Caco-2 (cell line): ENCODE measurements around the gene FAM47B. TPM values are rescaled to one million over a fixed set of nuclear protein-coding genes. Genes with fewer than 3 reads are reported as not detected.

Experiments
- Bru-seq: library from RNA; stranded (reverse); fragments of 400-500 nt; gene quantifications from one replicate; lab custom pipeline; 2021; lab: Mats Ljungman, UMichigan
- BruChase-seq, 2 experiments: library from RNA; stranded (reverse); fragments of 400-500 nt; gene quantifications; one replicate each; lab custom pipeline; 2021; lab: Mats Ljungman, UMichigan
- BruUV-seq: library from RNA; stranded (reverse); fragments of 400-500 nt; replicated peaks from 2 replicates; lab custom pipeline; 2021; lab: Mats Ljungman, UMichigan
- CTCF ChIA-PET: fragments of 300-600 bp; sonication (Branson Sonifier 250); formaldehyde crosslinking; loops from one replicate; lab custom pipeline; 2022; ENCODE audit warnings: antibody characterized with exemption; lab: Charles Lee
- POLR2A ChIA-PET: fragments of 300-600 bp; sonication (Branson Sonifier 250); formaldehyde crosslinking; loops from one replicate; lab custom pipeline; 2022; ENCODE audit warnings: antibody characterized with exemption; lab: Charles Lee
- DNase-seq, 2 experiments: peaks; one replicate each; pipeline versions ENCODE4 v3.0.0 to v3.0.0-alpha.2; 2020 to 2022
- H3K27me3 ChIP-seq: replicated peaks from 2 replicates; pipeline ENCODE4 v1.6.0; 2011; ENCODE audit warnings: low read length; ENCODE audit not compliant: control insufficient read depth, insufficient read depth
- H3K36me3 ChIP-seq: 2 replicates; pipeline ENCODE4 v1.5.1; 2011; ENCODE audit warnings: low read length; ENCODE audit not compliant: control insufficient read depth, insufficient read depth
- H3K4me1 ChIP-seq: fragments of 250-450 bp; sonication (Bioruptor Pico); 2 replicates; pipeline ENCODE4 v1.5.1; 2020; ENCODE audit warnings: mild to moderate bottlenecking
- H3K4me3 ChIP-seq: 2 replicates; pipeline ENCODE4 v1.5.1; 2011; ENCODE audit warnings: low read depth, mild to moderate bottlenecking, control low read depth, low read length
- H3K9me3 ChIP-seq: fragments of 250-450 bp; sonication (Bioruptor Pico); 2 replicates; pipeline ENCODE4 v1.5.1; 2020; ENCODE audit warnings: mild to moderate bottlenecking, moderate library complexity
- H3K27ac Mint-ChIP-seq: one replicate; pipeline ENCODE4 v1.8.0; 2022; ENCODE audit warnings: mixed read lengths; ENCODE audit not compliant: unreplicated experiment
- H3K27me3 Mint-ChIP-seq: one replicate; pipeline ENCODE4 v1.8.0; 2022; ENCODE audit warnings: mixed read lengths; ENCODE audit not compliant: insufficient read depth, unreplicated experiment
- H3K36me3 Mint-ChIP-seq: one replicate; pipeline ENCODE4 v1.8.0; 2022; ENCODE audit warnings: mild to moderate bottlenecking, mixed read lengths; ENCODE audit not compliant: insufficient read depth, unreplicated experiment
- H3K4me1 Mint-ChIP-seq: one replicate; pipeline ENCODE4 v1.8.0; 2022; ENCODE audit warnings: low read depth, mixed read lengths; ENCODE audit not compliant: unreplicated experiment
- H3K4me3 Mint-ChIP-seq: one replicate; pipeline ENCODE4 v1.8.0; 2022; ENCODE audit warnings: mild to moderate bottlenecking, moderate library complexity, mixed read lengths; ENCODE audit not compliant: unreplicated experiment
- H3K9me3 Mint-ChIP-seq: one replicate; pipeline ENCODE4 v1.8.0; 2022; ENCODE audit warnings: mixed read lengths; ENCODE audit not compliant: unreplicated experiment
- CTCF ChIP-seq, 2 experiments: fragments of 200-600 bp in 1 of 2; IDR thresholded peaks; 1 replicate in 1 of 2; 2 replicates in 1 of 2; pipeline versions ENCODE4 v1.5.1 to v1.8.0; 2011 to 2022; ENCODE audit warnings: antibody characterized with exemption in 1 of 2, control low read depth in 1 of 2, inconsistent platforms in 1 of 2, low read depth in 1 of 2, low read length in 1 of 2, mild to moderate bottlenecking in 1 of 2, moderate library complexity in 1 of 2; ENCODE audit not compliant: insufficient read depth in 1 of 2, severe bottlenecking in 1 of 2, unreplicated experiment in 1 of 2
- intact Hi-C: fragments of 100-400 bp; cut with micrococcal nuclease; formaldehyde crosslinking; loops from one replicate; pipeline ENCODE4 v1.10.0; 2022; ENCODE audit not compliant: unreplicated experiment
- long read RNA-seq: library from polyadenylated mRNA; stranded (forward); transcript quantifications from one replicate; pipeline ENCODE4 v2.0.0, GENCODE V29; 2022
- total RNA-seq: library from RNA; stranded (reverse); gene quantifications from 2 replicates; pipeline ENCODE4 v1.2.3, GENCODE V29; 2022

The FAM47B gene
- total RNA-seq (not detected in 2 replicates), Bru-seq, nascent RNA (not detected), BruChase-seq, experiment 1, labeled RNA remaining after a 2-hour chase (not detected), BruChase-seq, experiment 2, labeled RNA remaining after a 6-hour chase (not detected)
- long read RNA-seq = 0 reads

- BruUV-seq = no TSS peak
- no peaks in the 10 kb centered on the region for H3K9me3 Mint-ChIP-seq
- no peak within 1 kb of the TSS for H3K27ac Mint-ChIP-seq
- H3K4me1 Mint-ChIP-seq = no peaks in the 10 kb centered on the region
- H3K4me3 ChIP-seq = no peak within 1 kb of the TSS
- DNase-seq = no peak
- no peaks in the 10 kb centered on the region for H3K4me1 ChIP-seq
- no peaks in the 10 kb centered on the region for H3K27me3 ChIP-seq
- H3K9me3 ChIP-seq = no peaks in the 10 kb centered on the region
- intact Hi-C loops = no loop called here
- POLR2A ChIA-PET = no interaction called here
- CTCF ChIA-PET = no interaction called here
- H3K27me3 Mint-ChIP-seq = no peaks in the 10 kb centered on the region
- H3K36me3 Mint-ChIP-seq = no peaks in the 10 kb centered on the region
- TF ChIP-seq CTCF (IDR thresholded peaks at IDR 0.05; ENCODE audit: insufficient read depth in 1 of 2, low read depth in 1 of 2, low read length in 1 of 2, severe bottlenecking in 1 of 2, unreplicated experiment in 1 of 2) = no peak
- no peak within 1 kb of the TSS for H3K4me3 Mint-ChIP-seq
- H3K36me3 ChIP-seq = no peaks in the 10 kb centered on the region
Measured at GRCh38 chrX:34942496-34942895, at the start of gene FAM47B. Gene FAM47B, plus strand, starts transcription at chrX:34942796. Its CDS starts 36 bp downstream, at chrX:34942832.

- ChIA-PET POLR2A (no interaction called here), CTCF (no interaction called here)
- DNase-seq = no peak
- Histone ChIP-seq H3K9me3 (no peaks in the 10 kb centered on the region), H3K36me3 (no peaks in the 10 kb centered on the region), H3K4me1 (no peaks in the 10 kb centered on the region), H3K4me3 (no peak overlapping the region), H3K27me3 (no peaks in the 10 kb centered on the region)
- no peak for TF ChIP-seq CTCF (IDR thresholded peaks at IDR 0.05; ENCODE audit: insufficient read depth in 1 of 2, low read depth in 1 of 2, low read length in 1 of 2, severe bottlenecking in 1 of 2, unreplicated experiment in 1 of 2)
- intact Hi-C loops = no loop called here
- H3K4me1 Mint-ChIP-seq = no peaks in the 10 kb centered on the region
- no TSS peak for BruUV-seq
- no peaks in the 10 kb centered on the region for H3K36me3 Mint-ChIP-seq
- H3K27ac Mint-ChIP-seq = no peak overlapping the region
- H3K27me3 Mint-ChIP-seq = no peaks in the 10 kb centered on the region
- no peaks in the 10 kb centered on the region for H3K9me3 Mint-ChIP-seq
- H3K4me3 Mint-ChIP-seq = no peak overlapping the region
Measured at GRCh38 chrX:34893741-34894140, 48.9 kb upstream of the FAM47B start.

- H3K4me1 ChIP-seq = no peaks in the 10 kb centered on the region
- H3K27me3 ChIP-seq = no peaks in the 10 kb centered on the region
- no peaks in the 10 kb centered on the region for H3K9me3 ChIP-seq
- H3K4me1 Mint-ChIP-seq = no peaks in the 10 kb centered on the region
- no TSS peak for BruUV-seq
- DNase-seq = no peak
- H3K4me3 ChIP-seq = no peak overlapping the region
- H3K36me3 ChIP-seq = no peaks in the 10 kb centered on the region
- ChIA-PET CTCF (no interaction called here), POLR2A (no interaction called here)
- H3K27ac Mint-ChIP-seq = no peak overlapping the region
- H3K4me3 Mint-ChIP-seq = no peak overlapping the region
- H3K9me3 Mint-ChIP-seq = no peaks in the 10 kb centered on the region
- TF ChIP-seq CTCF (IDR thresholded peaks at IDR 0.05; ENCODE audit: insufficient read depth in 1 of 2, low read depth in 1 of 2, low read length in 1 of 2, severe bottlenecking in 1 of 2, unreplicated experiment in 1 of 2) = no peak
- H3K27me3 Mint-ChIP-seq = no peaks in the 10 kb centered on the region
- no peaks in the 10 kb centered on the region for H3K36me3 Mint-ChIP-seq
- intact Hi-C loops = no loop called here
Measured at GRCh38 chrX:34900691-34901090, 41.9 kb upstream of the FAM47B start.
